ENCODE data around the gene APOL4. TPM values are rescaled to one million over a fixed set of nuclear protein-coding genes. Genes with fewer than 3 reads are reported as not detected.

APOL4 gene
- total and polyA plus RNA-seq, 5 experiments from 2014 or later: not detected

DNA sequence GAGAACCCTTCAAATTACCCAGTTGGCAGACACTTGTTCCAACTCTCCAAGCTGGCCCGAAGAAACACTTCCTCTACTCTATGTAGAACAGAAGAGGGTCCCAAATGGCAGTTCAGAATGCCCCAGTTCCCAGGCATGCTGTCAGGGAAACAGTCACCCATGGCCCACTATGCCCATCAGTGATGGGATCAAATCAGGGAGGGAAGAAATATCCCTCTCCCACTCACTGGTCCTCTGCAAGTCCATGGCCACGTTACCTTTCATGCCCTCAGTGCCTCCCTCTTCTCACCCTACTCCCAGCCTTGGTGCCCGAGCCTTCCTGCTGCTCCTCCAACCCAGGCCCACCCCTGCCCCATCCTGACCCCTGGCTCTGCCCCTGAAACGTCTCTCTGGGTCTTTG, 57.7 kb downstream of the APOL4 start:
- Mint-ChIP-seq H3K27ac (peak overlapping the region; percentile 22 to 97 (median 86)), H3K4me3 (no peak overlapping the region), H3K9me3 (no peaks in the 10 kb centered on the region), H3K27me3 (no peaks in the 10 kb centered on the region), H3K36me3 (peaks cover 10 to 90% (median 31%) of the 10 kb centered on the region in 3 donors), H3K4me1 (peaks cover 24 to 68% (median 50%) of the 10 kb centered on the region in 4 donors)
- POLR2A ChIA-PET: interaction anchor here (0.7 kb wide), 1 partner anchor 13 kb away, joined by 3 read pairs; no protein-coding TSS in a partner anchor
- DNase-seq (no peak), ATAC-seq (no peak)

DNA sequence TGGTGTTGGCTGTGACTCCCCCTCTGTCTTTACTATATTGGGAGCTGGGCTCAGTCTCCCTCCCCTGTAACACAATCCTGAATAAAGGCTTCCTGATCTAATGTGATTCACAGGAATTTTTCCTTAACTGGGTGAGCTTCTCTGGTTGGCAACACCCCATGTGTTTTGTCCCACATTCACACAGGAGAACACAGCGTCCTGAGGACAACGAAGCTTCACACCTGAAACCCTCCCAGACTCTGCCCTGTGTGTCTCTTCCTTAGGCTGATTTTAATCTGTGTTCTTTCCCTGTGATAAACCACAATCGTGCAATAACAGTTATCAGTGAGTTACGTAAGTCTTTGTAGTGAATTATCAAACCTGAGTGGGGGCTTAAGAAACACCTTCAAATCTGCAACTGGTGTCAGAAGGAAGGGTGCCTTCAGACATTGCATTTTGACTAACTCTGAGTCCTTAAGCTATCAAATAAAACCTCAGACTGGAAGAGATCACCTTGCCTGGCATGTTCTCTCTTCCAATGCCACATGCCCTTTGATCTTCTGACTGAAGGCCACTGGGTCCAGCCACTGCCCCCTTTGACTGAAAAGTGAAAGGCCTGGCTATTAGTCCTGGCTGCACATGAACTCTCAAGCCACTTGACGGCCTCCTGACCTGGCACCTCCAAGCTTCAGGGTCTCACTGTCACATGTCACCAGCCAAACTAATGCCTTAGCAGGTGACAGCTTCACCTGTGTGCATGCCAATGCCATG, 58.4 kb downstream of the APOL4 start:
- H3K36me3 Mint-ChIP-seq: peaks cover 10 to 86% (median 27%) of the 10 kb centered on the region in 3 donors
- peak overlapping the region; percentile 60 to 97 (median 86) for H3K27ac Mint-ChIP-seq
- ATAC-seq (peak in 1 of 2 donors; percentile 25), DNase-seq (no peak)
- peaks cover 23 to 64% (median 45%) of the 10 kb centered on the region in 4 donors for H3K4me1 Mint-ChIP-seq
- POLR2A ChIA-PET: interaction anchor here (1.3 kb wide), 1 partner anchor 17 kb away, joined by 3 read pairs; the partner anchor contains the start of gene APOL3
- no peaks in the 10 kb centered on the region for H3K27me3 Mint-ChIP-seq
- H3K9me3 Mint-ChIP-seq: no peaks in the 10 kb centered on the region
- peak overlapping the region in 2 of 10 donors; percentile 39 to 56 for H3K4me3 Mint-ChIP-seq

DNA sequence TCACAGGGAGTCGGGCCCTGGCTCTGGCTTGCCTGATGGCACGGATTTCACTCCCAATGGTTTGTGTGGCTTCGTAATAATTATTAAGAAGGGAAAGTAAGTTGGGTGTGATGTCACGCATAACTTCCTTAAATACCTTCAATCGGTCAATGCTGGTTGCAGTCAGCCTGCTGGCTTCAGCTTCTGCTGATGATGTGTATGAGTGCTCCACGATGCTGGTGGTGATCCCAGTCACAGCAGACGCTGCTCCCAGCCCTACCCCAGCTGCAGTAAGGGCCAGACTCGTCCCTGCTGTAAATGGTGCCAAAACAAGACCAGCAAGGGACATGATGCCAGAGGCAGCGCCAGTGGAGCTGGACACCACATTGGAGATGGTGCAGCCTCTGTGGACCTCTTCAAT, 60.1 kb downstream of the APOL4 start:
- Mint-ChIP-seq H3K27ac (peak overlapping the region in 4 of 10 donors; percentile 35 to 82 (median 68)), H3K27me3 (no peaks in the 10 kb centered on the region), H3K9me3 (no peaks in the 10 kb centered on the region), H3K4me3 (no peak overlapping the region), H3K4me1 (peaks cover 16 to 53% (median 38%) of the 10 kb centered on the region in 4 donors), H3K36me3 (peaks cover 10 to 68% (median 24%) of the 10 kb centered on the region in 3 donors)
- POLR2A ChIA-PET: interaction anchor here (0.6 to 1.2 kb wide), 3 partner anchors 14 to 97 kb away, joined by 3 to 4 read pairs (median 3); partner anchors contain the start of gene APOL2
- DNase-seq: no peak
- no peak for ATAC-seq

Other genes starting within 250 kb of the APOL4 start
- gene RBFOX2, start 173.0 kb downstream of the APOL4 start, total RNA-seq: 1 to 10 TPM in 1 of 2 experiments, under 1 TPM in 1; 0.99 to 1.7 TPM
- gene RBFOX2, start 173.0 kb downstream of the APOL4 start, polyA plus RNA-seq: under 1 TPM in 2 of 3 donors, not detected in 1; 0.15 to 0.70 TPM
- gene APOL3, start 41.1 kb downstream of the APOL4 start, total RNA-seq: 100 to 1,000 TPM; 215 to 231 TPM
- 10 to 100 TPM; 44.6 to 89.5 (median 72.0) TPM for gene APOL3, start 41.1 kb downstream of the APOL4 start, polyA plus RNA-seq
- gene APOL2, start 37.7 kb upstream of the APOL4 start, total RNA-seq: 10 to 100 TPM; 58.3 to 64.1 TPM
- 10 to 100 TPM; 11.7 to 16.4 (median 16.3) TPM for gene APOL2, start 37.7 kb upstream of the APOL4 start, polyA plus RNA-seq
- gene APOL1, start 51.3 kb upstream of the APOL4 start, total RNA-seq: 10 to 100 TPM; 15.3 to 16.5 TPM
- 10 to 100 TPM in 1 of 3 donors, 1 to 10 TPM in 2; 3.3 to 11.8 (median 4.6) TPM for gene APOL1, start 51.3 kb upstream of the APOL4 start, polyA plus RNA-seq
- gene MYH9, start 186.2 kb upstream of the APOL4 start, total RNA-seq: 100 to 1,000 TPM; 711 to 718 TPM
- 100 to 1,000 TPM in 2 of 3 donors, 10 to 100 TPM in 1; 51.2 to 389 (median 105) TPM for gene MYH9, start 186.2 kb upstream of the APOL4 start, polyA plus RNA-seq

Data from naive thymus-derived CD8-positive, alpha-beta T cell (primary cell).